Progenitor cell of endocrine pancreas (in vitro differentiated cells): ENCODE measurements around the gene PPP1CC. TPM values are rescaled to one million over a fixed set of nuclear protein-coding genes. Genes with fewer than 3 reads are reported as not detected.

ENCODE experiments used
- DNase-seq: peaks from one replicate; pipeline ENCODE4 v3.0.0; 2021; ENCODE audit warnings: low spot score; ENCODE audit not compliant: unreplicated experiment
- H3K27ac Mint-ChIP-seq: 2 replicates; pipeline ENCODE4 v1.8.0; 2021; ENCODE audit warnings: mild to moderate bottlenecking, moderate library complexity, mixed read lengths
- H3K27me3 Mint-ChIP-seq: 2 replicates; pipeline ENCODE4 v1.8.0; 2021; ENCODE audit warnings: mixed read lengths
- H3K36me3 Mint-ChIP-seq: 2 replicates; pipeline ENCODE4 v1.8.0; 2022; ENCODE audit warnings: mixed read lengths; ENCODE audit not compliant: insufficient read depth
- H3K4me1 Mint-ChIP-seq: 2 replicates; pipeline ENCODE4 v1.8.0; 2021; ENCODE audit warnings: low read depth, mixed read lengths
- H3K4me3 Mint-ChIP-seq: 2 replicates; pipeline ENCODE4 v1.8.0; 2021; ENCODE audit warnings: low read depth, mild to moderate bottlenecking, moderate library complexity, mixed read lengths
- H3K9me3 Mint-ChIP-seq: 2 replicates; pipeline ENCODE4 v1.8.0; 2021; ENCODE audit warnings: low read depth, mixed read lengths
- CTCF ChIP-seq: fragments of 200-600 bp; sonication (generic); IDR thresholded peaks from one replicate; pipeline ENCODE4 v1.5.0; 2021; ENCODE audit warnings: antibody characterized with exemption, mild to moderate bottlenecking; ENCODE audit not compliant: unreplicated experiment
- total RNA-seq: library from RNA; stranded (reverse); gene quantifications from 2 replicates; pipeline ENCODE4 v1.2.1, GENCODE V29; 2021

PPP1CC gene
- total RNA-seq, 1 donor from 2014 or later: 164 TPM

GRCh38 chr12:110693731-110694130 lies 49.0 kb downstream of the PPP1CC start:
- H3K9me3 Mint-ChIP-seq: no peaks in the 10 kb centered on the region
- H3K4me3 Mint-ChIP-seq: no peak overlapping the region
- peaks cover 8% of the 10 kb centered on the region for H3K27me3 Mint-ChIP-seq
- TF ChIP-seq CTCF: no peak
- H3K36me3 Mint-ChIP-seq: no peaks in the 10 kb centered on the region
- H3K27ac Mint-ChIP-seq: no peak overlapping the region
- DNase-seq: no peak
- peaks cover 7% of the 10 kb centered on the region for H3K4me1 Mint-ChIP-seq

GRCh38 chr12:110690127-110690430 lies 52.6 kb downstream of the PPP1CC start:
- H3K9me3 Mint-ChIP-seq: no peaks in the 10 kb centered on the region
- peak overlapping the region; percentile 85 for H3K4me3 Mint-ChIP-seq
- no peak overlapping the region for H3K27ac Mint-ChIP-seq
- TF ChIP-seq CTCF: no peak
- H3K4me1 Mint-ChIP-seq: peaks cover 7% of the 10 kb centered on the region
- no peaks in the 10 kb centered on the region for H3K36me3 Mint-ChIP-seq
- peaks cover 28% of the 10 kb centered on the region for H3K27me3 Mint-ChIP-seq
- no peak for DNase-seq

- Mint-ChIP-seq H3K27ac (peak overlapping the region; percentile 95), H3K4me1 (peaks cover 7% of the 10 kb centered on the region), H3K36me3 (no peaks in the 10 kb centered on the region), H3K9me3 (no peaks in the 10 kb centered on the region), H3K4me3 (peak overlapping the region; percentile 85), H3K27me3 (peaks cover 28% of the 10 kb centered on the region)
- DNase-seq: peak; percentile 50
- TF ChIP-seq CTCF: no peak
These were observed 53.2 kb downstream of the PPP1CC start for GRCh38 chr12:110689281-110690126.

GRCh38 chr12:110688446-110689280 lies 54.0 kb downstream of the PPP1CC start, which contains the start of gene HVCN1:
HVCN1 (minus strand) TSS chr12:110689115; CDS start chr12:110683245, 5,870 bp downstream.
- no peak for DNase-seq
- peaks cover 7% of the 10 kb centered on the region for H3K4me1 Mint-ChIP-seq
- H3K27me3 Mint-ChIP-seq: peaks cover 28% of the 10 kb centered on the region
- peak within 1 kb of the TSS; percentile 85 for H3K4me3 Mint-ChIP-seq
- no peaks in the 10 kb centered on the region for H3K9me3 Mint-ChIP-seq
- peak within 1 kb of the TSS; percentile 95 for H3K27ac Mint-ChIP-seq
- no peak for TF ChIP-seq CTCF
- H3K36me3 Mint-ChIP-seq: no peaks in the 10 kb centered on the region

- Mint-ChIP-seq H3K4me3 (peak overlapping the region; percentile 73), H3K4me1 (peaks cover 7% of the 10 kb centered on the region), H3K27ac (no peak overlapping the region), H3K36me3 (no peaks in the 10 kb centered on the region), H3K9me3 (no peaks in the 10 kb centered on the region), H3K27me3 (peaks cover 28% of the 10 kb centered on the region)
- TF ChIP-seq CTCF: no peak
- no peak for DNase-seq
These were observed 55.1 kb downstream of the PPP1CC start for GRCh38 chr12:110687396-110688169.
